Gastroesophageal sphincter (tissue), 3 donors: ENCODE data around the gene PTPRS.

ENCODE experiments used
- POLR2A ChIP-seq, 2 donors: fragments of 450-650 bp; IDR thresholded peaks; one replicate each; pipeline ENCODE4 v1.6.1; 2017; ENCODE audit warnings: antibody characterized with exemption in 2 of 2, mild to moderate bottlenecking in 2 of 2, moderate library complexity in 1 of 2
- POLR2AphosphoS5 ChIP-seq: sonication (generic); formaldehyde crosslinking; IDR thresholded peaks from one replicate; pipeline ENCODE4 v1.6.1; 2017; ENCODE audit warnings: antibody characterized with exemption
- TF ChIP-seq, protein P1 (sequence below), 4 experiments: fragments of 200-600 bp in 2 of 4; fragments of 450-650 bp in 2 of 4; sonication (generic) in 1 of 4; IDR thresholded peaks; one replicate each; pipeline ENCODE4 v1.5.1; 2017 to 2019; ENCODE audit warnings: antibody characterized with exemption in 4 of 4, mild to moderate bottlenecking in 2 of 4, moderate library complexity in 2 of 4

GRCh38 chr19:5294403-5295160 is 46.0 kb downstream of the PTPRS start:
- TF ChIP-seq POLR2AphosphoS5 (no peak), POLR2A (IDR thresholded peaks at IDR 0.05) (no peak)
- TF ChIP-seq, protein P1, sequence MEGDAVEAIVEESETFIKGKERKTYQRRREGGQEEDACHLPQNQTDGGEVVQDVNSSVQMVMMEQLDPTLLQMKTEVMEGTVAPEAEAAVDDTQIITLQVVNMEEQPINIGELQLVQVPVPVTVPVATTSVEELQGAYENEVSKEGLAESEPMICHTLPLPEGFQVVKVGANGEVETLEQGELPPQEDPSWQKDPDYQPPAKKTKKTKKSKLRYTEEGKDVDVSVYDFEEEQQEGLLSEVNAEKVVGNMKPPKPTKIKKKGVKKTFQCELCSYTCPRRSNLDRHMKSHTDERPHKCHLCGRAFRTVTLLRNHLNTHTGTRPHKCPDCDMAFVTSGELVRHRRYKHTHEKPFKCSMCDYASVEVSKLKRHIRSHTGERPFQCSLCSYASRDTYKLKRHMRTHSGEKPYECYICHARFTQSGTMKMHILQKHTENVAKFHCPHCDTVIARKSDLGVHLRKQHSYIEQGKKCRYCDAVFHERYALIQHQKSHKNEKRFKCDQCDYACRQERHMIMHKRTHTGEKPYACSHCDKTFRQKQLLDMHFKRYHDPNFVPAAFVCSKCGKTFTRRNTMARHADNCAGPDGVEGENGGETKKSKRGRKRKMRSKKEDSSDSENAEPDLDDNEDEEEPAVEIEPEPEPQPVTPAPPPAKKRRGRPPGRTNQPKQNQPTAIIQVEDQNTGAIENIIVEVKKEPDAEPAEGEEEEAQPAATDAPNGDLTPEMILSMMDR (IDR thresholded peaks at IDR 0.05), result no peak
